Measurements from ENCODE around the gene TTI1.

GRCh38 chr20:37992802-37993409, 40.4 kb downstream of the TTI1 start:
- TF ChIP-seq CTCF (IDR thresholded peaks at IDR 0.05) = peak; percentile 80
- no peak for TF ChIP-seq EZH2 (IDR thresholded peaks at IDR 0.05; ENCODE audit: borderline replicate concordance, insufficient read depth, low read depth, low read length, poor library complexity, severe bottlenecking)

All from B cell (primary cell).